Upper lobe of left lung (tissue), 6 donors: ENCODE measurements around the gene CC2D2B. TPM values are rescaled to one million over a fixed set of nuclear protein-coding genes. Genes with fewer than 3 reads are reported as not detected.
"Not testable (repeated sequence)": the region's sequence is repeated elsewhere in the genome, so short reads cannot be mapped to it uniquely, and the experiment has no call there.

Experiments
- ATAC-seq, 2 donors: fragments of 200-7000 bp; cut with Tn5 transposase; one replicate each; pipeline ENCODE4 v1.9.1; 2022; ENCODE audit warnings: mild to moderate bottlenecking in 2 of 2, moderate library complexity in 2 of 2; ENCODE audit not compliant: low FRiP score in 2 of 2
- DNase-seq, 2 donors: peaks; one replicate each; pipeline ENCODE4 v3.0.0-alpha.2; 2019 to 2020
- H3K27ac ChIP-seq, 4 donors: fragments of 200-600 bp; sonication (generic); one replicate each; pipeline ENCODE4 v1.5.1; 2016 to 2019
- H3K27me3 ChIP-seq, 4 donors: fragments of 200-600 bp; sonication (generic); one replicate each; pipeline ENCODE4 v1.5.1; 2017 to 2019
- H3K36me3 ChIP-seq, 4 donors: fragments of 200-600 bp; sonication (generic); one replicate each; pipeline ENCODE4 v1.5.1; 2016 to 2019
- H3K4me1 ChIP-seq, 4 donors: fragments of 200-600 bp; sonication (generic); one replicate each; pipeline ENCODE4 v1.5.1; 2018 to 2019
- H3K4me3 ChIP-seq, 4 donors: fragments of 200-600 bp; sonication (generic); one replicate each; pipeline ENCODE4 v1.5.1; 2017 to 2019; ENCODE audit warnings: mild to moderate bottlenecking in 2 of 4, moderate library complexity in 1 of 4
- H3K9me3 ChIP-seq, 4 donors: fragments of 200-600 bp; sonication (generic); one replicate each; pipeline ENCODE4 v1.5.1; 2018 to 2019
- EP300 ChIP-seq, 4 donors: sonication (generic); formaldehyde crosslinking; IDR thresholded peaks; one replicate each; pipeline ENCODE4 v1.5.1; 2017; ENCODE audit warnings: antibody characterized with exemption in 4 of 4, control low read depth in 2 of 4
- POLR2A ChIP-seq, 4 donors: fragments of 450-650 bp; IDR thresholded peaks; one replicate each; pipeline ENCODE4 v1.5.1; 2016 to 2017; ENCODE audit warnings: antibody characterized with exemption in 4 of 4, mild to moderate bottlenecking in 2 of 4
- POLR2AphosphoS5 ChIP-seq, 2 donors: sonication (generic); formaldehyde crosslinking; IDR thresholded peaks; one replicate each; pipeline ENCODE4 v1.5.1; 2017; ENCODE audit warnings: antibody characterized with exemption in 2 of 2
- WGBS, 2 donors: methylation state at CpG; one replicate each; pipeline ENCODE4 v1.1.5; 2017 to 2018; 5-methylcytosine and 5-hydroxymethylcytosine counted together
- total RNA-seq, 6 donors: library from RNA; depleted of rRNA in 4 of 6; stranded (reverse); fragments of >200 nt in 4 of 6; gene quantifications; one replicate each; pipeline versions ENCODE4 v1.1.0 to v1.2.1, GENCODE V29; 2016 to 2021
- TF ChIP-seq, protein P1 (sequence below), 6 experiments: fragments of 450-650 bp in 4 of 6; fragments of 200-600 bp in 2 of 6; sonication (generic) in 2 of 6; IDR thresholded peaks; one replicate each; pipeline ENCODE4 v1.5.1; 2016 to 2019; ENCODE audit warnings: antibody characterized with exemption in 6 of 6
- donor health status: DM: no; HTN: no; CAD: no; lungs with moderate emphysema.
- donor health status: DM: no; HTN: yes; CAD: no; lungs with severe emphysema.

Gene CC2D2B
- total RNA-seq, 6 donors from 2014 or later, result 0.94 to 5.5 (median 4.1) TPM

GRCh38 chr10:95880704-95881103 is 27.1 kb upstream of the CC2D2B start:
- ATAC-seq, result no peak
- H3K27ac ChIP-seq, result peak overlapping the region in 1 of 4 donors; percentile 42
- H3K9me3 ChIP-seq, result no peaks in the 10 kb centered on the region
- no peaks in the 10 kb centered on the region for H3K4me1 ChIP-seq
- no peak for TF ChIP-seq POLR2AphosphoS5 (IDR thresholded peaks at IDR 0.05)
- no peak for TF ChIP-seq POLR2A (IDR thresholded peaks at IDR 0.05)
- TF ChIP-seq, protein P1, sequence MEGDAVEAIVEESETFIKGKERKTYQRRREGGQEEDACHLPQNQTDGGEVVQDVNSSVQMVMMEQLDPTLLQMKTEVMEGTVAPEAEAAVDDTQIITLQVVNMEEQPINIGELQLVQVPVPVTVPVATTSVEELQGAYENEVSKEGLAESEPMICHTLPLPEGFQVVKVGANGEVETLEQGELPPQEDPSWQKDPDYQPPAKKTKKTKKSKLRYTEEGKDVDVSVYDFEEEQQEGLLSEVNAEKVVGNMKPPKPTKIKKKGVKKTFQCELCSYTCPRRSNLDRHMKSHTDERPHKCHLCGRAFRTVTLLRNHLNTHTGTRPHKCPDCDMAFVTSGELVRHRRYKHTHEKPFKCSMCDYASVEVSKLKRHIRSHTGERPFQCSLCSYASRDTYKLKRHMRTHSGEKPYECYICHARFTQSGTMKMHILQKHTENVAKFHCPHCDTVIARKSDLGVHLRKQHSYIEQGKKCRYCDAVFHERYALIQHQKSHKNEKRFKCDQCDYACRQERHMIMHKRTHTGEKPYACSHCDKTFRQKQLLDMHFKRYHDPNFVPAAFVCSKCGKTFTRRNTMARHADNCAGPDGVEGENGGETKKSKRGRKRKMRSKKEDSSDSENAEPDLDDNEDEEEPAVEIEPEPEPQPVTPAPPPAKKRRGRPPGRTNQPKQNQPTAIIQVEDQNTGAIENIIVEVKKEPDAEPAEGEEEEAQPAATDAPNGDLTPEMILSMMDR (IDR thresholded peaks at IDR 0.05), result no peak
- no peak for TF ChIP-seq EP300 (IDR thresholded peaks at IDR 0.05)
- H3K4me3 ChIP-seq, result no peak overlapping the region
- peaks cover 0 to 9% (median 3%) of the 10 kb centered on the region in 4 donors for H3K36me3 ChIP-seq
- WGBS, 2 donors, result 67 to 73% methylated on average over 2 of the region's 2 CpGs
- H3K27me3 ChIP-seq, result no peaks in the 10 kb centered on the region
- no peak for DNase-seq

- Histone ChIP-seq H3K9me3 (no peaks in the 10 kb centered on the region), H3K27me3 (no peaks in the 10 kb centered on the region), H3K36me3 (peaks cover 0 to 3% (median 0%) of the 10 kb centered on the region in 4 donors), H3K27ac (peak overlapping the region in 1 of 4 donors; percentile 17), H3K4me1 (no peaks in the 10 kb centered on the region), H3K4me3 (no peak overlapping the region)
- no peak for ATAC-seq
- no peak for DNase-seq
- TF ChIP-seq POLR2AphosphoS5 (IDR thresholded peaks at IDR 0.05), result no peak
- no peak for TF ChIP-seq EP300 (IDR thresholded peaks at IDR 0.05)
- no peak for TF ChIP-seq POLR2A (IDR thresholded peaks at IDR 0.05)
- TF ChIP-seq, protein P1 (IDR thresholded peaks at IDR 0.05), result no peak
Measured at GRCh38 chr10:95881316-95881715, 26.5 kb upstream of the CC2D2B start.

DNA sequence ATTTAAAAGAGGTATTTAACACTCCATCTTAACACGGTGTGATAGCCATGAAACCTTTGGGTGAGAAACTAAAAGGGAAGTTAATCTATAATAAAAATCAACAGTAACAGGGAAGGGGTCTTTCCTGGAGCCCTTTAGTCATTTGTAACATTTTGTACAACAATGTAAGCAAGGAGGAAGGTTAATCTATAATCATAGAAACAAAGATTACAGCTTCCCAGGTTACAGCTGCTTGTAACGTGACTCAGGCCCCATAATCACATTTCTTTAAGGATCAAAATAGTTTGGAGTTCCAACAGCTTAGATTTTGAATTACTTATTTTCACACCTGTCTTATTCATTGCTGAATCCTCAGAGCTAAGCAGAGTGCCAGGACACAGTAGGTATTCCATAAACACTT is 17.9 kb upstream of the CC2D2B start:
- H3K36me3 ChIP-seq, result peaks cover 0 to 5% (median 1%) of the 10 kb centered on the region in 4 donors
- ATAC-seq (no peak), DNase-seq (no peak)
- no peaks in the 10 kb centered on the region for H3K27me3 ChIP-seq
- no peak overlapping the region for H3K27ac ChIP-seq
- no peaks in the 10 kb centered on the region for H3K4me1 ChIP-seq
- TF ChIP-seq POLR2AphosphoS5 (IDR thresholded peaks at IDR 0.05), result no peak
- TF ChIP-seq, protein P1 (IDR thresholded peaks at IDR 0.05), result no peak
- TF ChIP-seq EP300 (IDR thresholded peaks at IDR 0.05), result no peak
- no peak for TF ChIP-seq POLR2A (IDR thresholded peaks at IDR 0.05)
- H3K9me3 ChIP-seq, result no peaks in the 10 kb centered on the region
- no peak overlapping the region for H3K4me3 ChIP-seq
- 71 to 80% methylated on average over 2 of the region's 2 CpGs for WGBS, 2 donors

GRCh38 chr10:95896071-95896850 is 11.5 kb upstream of the CC2D2B start:
- TF ChIP-seq POLR2AphosphoS5 (IDR thresholded peaks at IDR 0.05) (no peak), EP300 (IDR thresholded peaks at IDR 0.05) (no peak), POLR2A (IDR thresholded peaks at IDR 0.05) (no peak)
- TF ChIP-seq, protein P1 (IDR thresholded peaks at IDR 0.05), result no peak
- peaks cover 0 to 20% (median 0%) of the 10 kb centered on the region in 4 donors for H3K36me3 ChIP-seq
- DNase-seq (no peak), ATAC-seq (no peak)
- H3K9me3 ChIP-seq, result no peaks in the 10 kb centered on the region
- H3K4me1 ChIP-seq, result no peaks in the 10 kb centered on the region
- H3K27ac ChIP-seq, result no peak overlapping the region
- 81 to 83% methylated on average over 4 of the region's 4 CpGs for WGBS, 2 donors
- H3K4me3 ChIP-seq, result no peak overlapping the region
- no peaks in the 10 kb centered on the region for H3K27me3 ChIP-seq

- H3K4me3 ChIP-seq, H3K9me3 ChIP-seq, H3K27ac ChIP-seq, ATAC-seq, H3K36me3 ChIP-seq, H3K27me3 ChIP-seq, H3K4me1 ChIP-seq: not testable (repeated sequence)
- WGBS, 2 donors, result 96 to 97% methylated on average over 12 of the region's 12 CpGs
- DNase-seq, result peak in 1 of 2 donors; percentile 54
Measured at GRCh38 chr10:95905897-95906580, 1.7 kb upstream of the CC2D2B start.
